ENCODE data around the gene HMGCS2. TPM values are rescaled to one million over a fixed set of nuclear protein-coding genes. Genes with fewer than 3 reads are reported as not detected.

HMGCS2 gene
- total and polyA plus RNA-seq, 10 of the 15 experiments (the other 5 are each of a cell fraction or from before 2014, with no cell fraction given), result 0.49 TPM; not detected in 9

DNA sequence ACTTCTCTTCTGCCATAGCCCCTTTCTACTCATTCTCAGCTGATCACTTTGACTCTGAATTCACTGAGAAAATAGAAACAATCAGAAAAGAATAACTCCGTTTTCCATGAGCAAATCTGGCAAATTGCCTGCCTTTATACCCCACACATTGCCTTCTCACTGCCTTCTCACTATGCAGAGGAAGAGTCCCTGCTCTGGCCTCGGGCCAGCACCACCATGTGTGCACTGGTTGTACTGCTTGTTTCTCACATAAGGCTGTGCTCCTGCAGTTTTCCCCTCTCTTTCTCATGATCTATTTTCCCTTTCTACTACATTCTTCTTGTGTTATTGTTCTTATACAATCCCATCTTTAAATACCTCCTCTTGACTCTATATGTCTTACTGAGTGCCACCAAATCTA is 2.3 kb upstream of the HMGCS2 start:
- DNase-seq (ENCODE audit: low read depth, low spot score) (no peak), ATAC-seq (no peak), FAIRE-seq (no peak)
- Histone ChIP-seq H3K27me3 (replicated peaks in 1 of 2; ENCODE audit: control insufficient read depth in 2 of 2, insufficient read depth in 2 of 2, low read length in 1 of 2) (peaks cover 0 to 10% of the 10 kb centered on the region in 2 experiments; a peak in 2 of 4 replicates), H3K79me2 (ENCODE audit: control insufficient read depth, insufficient read depth, low read length) (no peaks in the 10 kb centered on the region), H4K20me1 (ENCODE audit: control insufficient read depth, insufficient read depth) (no peaks in the 10 kb centered on the region), H2AFZ (ENCODE audit: control insufficient read depth, low read depth, low read length) (no peak overlapping the region), H3K4me2 (ENCODE audit: control insufficient read depth, insufficient read depth) (no peak overlapping the region), H3K4me3 (no peak overlapping the region), H3K9ac (ENCODE audit: control insufficient read depth, insufficient read depth, low read length) (no peak overlapping the region), H3K36me3 (ENCODE audit: control insufficient read depth in 2 of 2, insufficient read depth in 2 of 2, low read length in 1 of 2) (no peaks in the 10 kb centered on the region), H3K4me1 (ENCODE audit: control insufficient read depth, insufficient read depth, low read length) (no peaks in the 10 kb centered on the region), H3K9me3 (replicated peaks; ENCODE audit: control insufficient read depth, insufficient read depth, low read length) (no peaks in the 10 kb centered on the region), H3K27ac (ENCODE audit: control insufficient read depth, insufficient read depth) (no peak overlapping the region)
- TF ChIP-seq, protein P1, sequence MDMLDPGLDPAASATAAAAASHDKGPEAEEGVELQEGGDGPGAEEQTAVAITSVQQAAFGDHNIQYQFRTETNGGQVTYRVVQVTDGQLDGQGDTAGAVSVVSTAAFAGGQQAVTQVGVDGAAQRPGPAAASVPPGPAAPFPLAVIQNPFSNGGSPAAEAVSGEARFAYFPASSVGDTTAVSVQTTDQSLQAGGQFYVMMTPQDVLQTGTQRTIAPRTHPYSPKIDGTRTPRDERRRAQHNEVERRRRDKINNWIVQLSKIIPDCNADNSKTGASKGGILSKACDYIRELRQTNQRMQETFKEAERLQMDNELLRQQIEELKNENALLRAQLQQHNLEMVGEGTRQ (IDR thresholded peaks at IDR 0.05; ENCODE audit: borderline replicate concordance, low read depth, low read length), result no peak
- TF ChIP-seq, protein P2, sequence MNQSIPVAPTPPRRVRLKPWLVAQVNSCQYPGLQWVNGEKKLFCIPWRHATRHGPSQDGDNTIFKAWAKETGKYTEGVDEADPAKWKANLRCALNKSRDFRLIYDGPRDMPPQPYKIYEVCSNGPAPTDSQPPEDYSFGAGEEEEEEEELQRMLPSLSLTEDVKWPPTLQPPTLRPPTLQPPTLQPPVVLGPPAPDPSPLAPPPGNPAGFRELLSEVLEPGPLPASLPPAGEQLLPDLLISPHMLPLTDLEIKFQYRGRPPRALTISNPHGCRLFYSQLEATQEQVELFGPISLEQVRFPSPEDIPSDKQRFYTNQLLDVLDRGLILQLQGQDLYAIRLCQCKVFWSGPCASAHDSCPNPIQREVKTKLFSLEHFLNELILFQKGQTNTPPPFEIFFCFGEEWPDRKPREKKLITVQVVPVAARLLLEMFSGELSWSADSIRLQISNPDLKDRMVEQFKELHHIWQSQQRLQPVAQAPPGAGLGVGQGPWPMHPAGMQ (IDR thresholded peaks at IDR 0.05; ENCODE audit: borderline replicate concordance), result no peak
- TF ChIP-seq GABPA (IDR thresholded peaks at IDR 0.05; ENCODE audit: low read depth) (no peak), YY1 (IDR thresholded peaks at IDR 0.05; ENCODE audit: low read depth, low read length) (no peak), ZBED1 (IDR thresholded peaks at IDR 0.05; ENCODE audit: borderline replicate concordance) (no peak), ZNF207 (IDR thresholded peaks at IDR 0.05; ENCODE audit: borderline replicate concordance) (no peak), ETV6 (conservative IDR thresholded peaks at IDR 0.05 in 1 of 2, IDR thresholded peaks at IDR 0.05 in 1 of 2; ENCODE audit: borderline replicate concordance in 1 of 2, low read depth in 1 of 2) (no peak), POLR2AphosphoS5 (IDR thresholded peaks at IDR 0.05; ENCODE audit: low read length) (no peak)
- TF ChIP-seq, protein P3, sequence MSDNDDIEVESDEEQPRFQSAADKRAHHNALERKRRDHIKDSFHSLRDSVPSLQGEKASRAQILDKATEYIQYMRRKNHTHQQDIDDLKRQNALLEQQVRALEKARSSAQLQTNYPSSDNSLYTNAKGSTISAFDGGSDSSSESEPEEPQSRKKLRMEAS (IDR thresholded peaks at IDR 0.05; ENCODE audit: low read depth, low read length), result no peak
- TF ChIP-seq, protein P4, sequence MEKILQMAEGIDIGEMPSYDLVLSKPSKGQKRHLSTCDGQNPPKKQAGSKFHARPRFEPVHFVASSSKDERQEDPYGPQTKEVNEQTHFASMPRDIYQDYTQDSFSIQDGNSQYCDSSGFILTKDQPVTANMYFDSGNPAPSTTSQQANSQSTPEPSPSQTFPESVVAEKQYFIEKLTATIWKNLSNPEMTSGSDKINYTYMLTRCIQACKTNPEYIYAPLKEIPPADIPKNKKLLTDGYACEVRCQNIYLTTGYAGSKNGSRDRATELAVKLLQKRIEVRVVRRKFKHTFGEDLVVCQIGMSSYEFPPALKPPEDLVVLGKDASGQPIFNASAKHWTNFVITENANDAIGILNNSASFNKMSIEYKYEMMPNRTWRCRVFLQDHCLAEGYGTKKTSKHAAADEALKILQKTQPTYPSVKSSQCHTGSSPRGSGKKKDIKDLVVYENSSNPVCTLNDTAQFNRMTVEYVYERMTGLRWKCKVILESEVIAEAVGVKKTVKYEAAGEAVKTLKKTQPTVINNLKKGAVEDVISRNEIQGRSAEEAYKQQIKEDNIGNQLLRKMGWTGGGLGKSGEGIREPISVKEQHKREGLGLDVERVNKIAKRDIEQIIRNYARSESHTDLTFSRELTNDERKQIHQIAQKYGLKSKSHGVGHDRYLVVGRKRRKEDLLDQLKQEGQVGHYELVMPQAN (conservative IDR thresholded peaks at IDR 0.05), result no peak
- in situ Hi-C loops (cut with MboI), result loop anchor here (5.0 kb wide), 1 partner anchor 36 kb away; no protein-coding TSS in a partner anchor
- RAD21 ChIA-PET (ENCODE audit: unreplicated experiment), result no interaction called here
- intact Hi-C loops (cut with micrococcal nuclease; ENCODE audit: unreplicated experiment), result no loop called here
- no TSS peak for BruUV-seq (replicated peaks)
- WGBS (ENCODE audit: insufficient coverage, insufficient replicate concordance, low lambda C conversion rate, missing lambda C conversion rate), result 4% methylated on average over 2 of the region's 2 CpGs
- SMC1A ChIA-PET (ENCODE audit: uncharacterized antibody, unreplicated experiment), result no interaction called here
- CTCF ChIA-PET, result no interaction called here
- POLR2A ChIA-PET, result no interaction called here
